ENCODE measurements around the gene TOLLIP.

Gene TOLLIP

DNA sequence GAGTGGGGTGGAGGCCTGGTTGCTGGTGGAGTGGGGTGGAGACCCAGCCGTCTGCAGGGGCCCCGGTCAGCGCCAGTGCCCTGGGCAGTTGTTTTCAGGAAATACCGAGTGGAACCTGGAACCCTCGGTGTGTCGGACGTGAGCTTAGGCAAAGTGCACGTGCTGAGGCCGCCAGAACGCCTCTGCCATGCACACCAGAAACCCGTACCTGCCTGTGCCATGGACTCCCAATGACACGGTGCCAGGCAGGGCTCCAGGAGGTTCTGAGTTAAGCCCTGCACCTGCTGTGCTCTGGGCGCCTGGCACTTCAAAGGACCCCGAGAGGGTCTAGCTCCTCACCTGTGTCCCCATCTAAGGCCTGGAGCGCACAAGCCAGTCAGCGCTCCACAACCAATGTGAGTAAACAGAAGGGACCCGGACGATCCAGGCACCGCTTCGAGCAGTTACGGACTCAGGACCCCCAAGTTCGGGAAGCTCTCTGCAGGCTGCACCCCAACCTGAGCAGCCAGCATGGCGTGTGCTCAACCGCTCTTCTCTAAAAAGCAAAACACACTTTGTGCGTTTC lies 12.3 kb downstream of the TOLLIP start:
- Histone ChIP-seq H3K4me3 (ENCODE audit: control insufficient read depth in 1 of 7, extremely low read depth in 1 of 7, insufficient read depth in 4 of 7, low read depth in 2 of 7, low read length in 6 of 7) (no peak overlapping the region), H3K4me1 (ENCODE audit: control extremely low read depth in 1 of 4, control insufficient read depth in 4 of 4, insufficient read depth in 4 of 4, low read length in 3 of 4) (peaks cover 0 to 35% (median 24%) of the 10 kb centered on the region in 4 experiments), H3K36me3 (ENCODE audit: control insufficient read depth in 4 of 4, insufficient read depth in 4 of 4, low read length in 3 of 4) (peaks cover 2 to 50% (median 20%) of the 10 kb centered on the region in 4 experiments), H3K27ac (ENCODE audit: insufficient read depth in 1 of 2, low read depth in 1 of 2, low read length in 2 of 2, poor library complexity in 1 of 2, severe bottlenecking in 2 of 2) (peak overlapping the region in 1 of 2 experiments; percentile 56), H3K27me3 (replicated peaks in 2 of 5; ENCODE audit: control insufficient read depth in 4 of 5, insufficient read depth in 5 of 5, low read length in 4 of 5) (no peaks in the 10 kb centered on the region), H3K9me3 (ENCODE audit: control extremely low read depth in 1 of 5, control insufficient read depth in 4 of 5, insufficient read depth in 2 of 5, low read depth in 1 of 5, low read length in 4 of 5) (no peaks in the 10 kb centered on the region)
- 96% methylated on average over 25 of the region's 25 CpGs for WGBS (ENCODE audit: insufficient coverage)
- POLR2A ChIA-PET: interaction anchor here (0.8 kb wide), 2 partner anchors 12 to 32 kb away, joined by 3 to 4 read pairs; partner anchors contain the start of gene TOLLIP
- DNase-seq: no peak
- CTCF ChIA-PET: interaction anchor here (0.9 to 1.0 kb wide), 2 partner anchors 11 to 220 kb away, joined by 3 to 4 read pairs; no protein-coding TSS in a partner anchor

DNA sequence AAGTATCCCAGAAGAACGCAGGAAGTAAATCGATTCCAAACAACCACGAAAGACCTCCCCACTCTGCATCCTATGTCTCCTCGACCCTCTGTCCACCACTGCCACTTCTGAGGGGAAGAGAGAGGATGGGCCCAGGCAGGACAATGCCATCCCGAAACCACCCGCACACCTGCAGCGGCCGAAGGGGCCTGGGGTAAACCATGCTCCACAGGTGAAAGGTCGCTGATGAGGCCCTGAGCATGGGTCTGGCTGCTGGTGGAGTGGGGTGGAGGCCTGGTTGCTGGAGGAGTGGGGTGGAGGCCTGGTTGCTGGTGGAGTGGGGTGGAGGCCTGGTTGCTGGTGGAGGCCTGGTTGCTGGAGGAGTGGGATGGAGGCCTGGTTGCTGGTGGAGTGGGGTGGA lies 13.1 kb downstream of the TOLLIP start:
- H3K9me3 ChIP-seq (ENCODE audit: control extremely low read depth in 1 of 5, control insufficient read depth in 4 of 5, insufficient read depth in 2 of 5, low read depth in 1 of 5, low read length in 4 of 5): no peaks in the 10 kb centered on the region
- WGBS (ENCODE audit: insufficient coverage): 97% methylated on average over 7 of the region's 9 CpGs
- CTCF ChIA-PET: no interaction called here
- no peak overlapping the region for H3K27ac ChIP-seq (ENCODE audit: insufficient read depth in 1 of 2, low read depth in 1 of 2, low read length in 2 of 2, poor library complexity in 1 of 2, severe bottlenecking in 2 of 2)
- no peaks in the 10 kb centered on the region for H3K27me3 ChIP-seq (replicated peaks in 2 of 5; ENCODE audit: control insufficient read depth in 4 of 5, insufficient read depth in 5 of 5, low read length in 4 of 5)
- no peak overlapping the region for H3K4me3 ChIP-seq (ENCODE audit: control insufficient read depth in 1 of 7, extremely low read depth in 1 of 7, insufficient read depth in 4 of 7, low read depth in 2 of 7, low read length in 6 of 7)
- no peak for DNase-seq
- peaks cover 0 to 31% (median 21%) of the 10 kb centered on the region in 4 experiments for H3K4me1 ChIP-seq (ENCODE audit: control extremely low read depth in 1 of 4, control insufficient read depth in 4 of 4, insufficient read depth in 4 of 4, low read length in 3 of 4)
- peaks cover 2 to 50% (median 21%) of the 10 kb centered on the region in 4 experiments for H3K36me3 ChIP-seq (ENCODE audit: control insufficient read depth in 4 of 4, insufficient read depth in 4 of 4, low read length in 3 of 4)
- POLR2A ChIA-PET: no interaction called here

GRCh38 chr11:1295591-1295990 lies 13.8 kb downstream of the TOLLIP start:
- 96% methylated on average over 23 of the region's 23 CpGs for WGBS (ENCODE audit: insufficient coverage)
- POLR2A ChIA-PET: no interaction called here

GRCh38 chr11:1295086-1295485 lies 14.3 kb downstream of the TOLLIP start:
- WGBS (ENCODE audit: insufficient coverage): 81% methylated on average over 12 of the region's 22 CpGs
- no peak for DNase-seq
- Histone ChIP-seq H3K4me1 (ENCODE audit: control extremely low read depth in 1 of 4, control insufficient read depth in 4 of 4, insufficient read depth in 4 of 4, low read length in 3 of 4) (peaks cover 0 to 31% (median 21%) of the 10 kb centered on the region in 4 experiments), H3K4me3 (ENCODE audit: control insufficient read depth in 1 of 7, extremely low read depth in 1 of 7, insufficient read depth in 4 of 7, low read depth in 2 of 7, low read length in 6 of 7) (no peak overlapping the region), H3K27ac (ENCODE audit: insufficient read depth in 1 of 2, low read depth in 1 of 2, low read length in 2 of 2, poor library complexity in 1 of 2, severe bottlenecking in 2 of 2) (no peak overlapping the region), H3K27me3 (replicated peaks in 2 of 5; ENCODE audit: control insufficient read depth in 4 of 5, insufficient read depth in 5 of 5, low read length in 4 of 5) (no peaks in the 10 kb centered on the region), H3K9me3 (ENCODE audit: control extremely low read depth in 1 of 5, control insufficient read depth in 4 of 5, insufficient read depth in 2 of 5, low read depth in 1 of 5, low read length in 4 of 5) (no peaks in the 10 kb centered on the region), H3K36me3 (ENCODE audit: control insufficient read depth in 4 of 4, insufficient read depth in 4 of 4, low read length in 3 of 4) (peaks cover 2 to 61% (median 29%) of the 10 kb centered on the region in 4 experiments)
- CTCF ChIA-PET: no interaction called here
- POLR2A ChIA-PET: no interaction called here

More at GRCh38 chr11:1295591-1295990, 13.8 kb downstream of the TOLLIP start:
- Histone ChIP-seq H3K4me1 (ENCODE audit: control extremely low read depth in 1 of 4, control insufficient read depth in 4 of 4, insufficient read depth in 4 of 4, low read length in 3 of 4) (peaks cover 0 to 31% (median 21%) of the 10 kb centered on the region in 4 experiments), H3K27ac (ENCODE audit: insufficient read depth in 1 of 2, low read depth in 1 of 2, low read length in 2 of 2, poor library complexity in 1 of 2, severe bottlenecking in 2 of 2) (no peak overlapping the region), H3K36me3 (ENCODE audit: control insufficient read depth in 4 of 4, insufficient read depth in 4 of 4, low read length in 3 of 4) (peaks cover 2 to 57% (median 24%) of the 10 kb centered on the region in 4 experiments), H3K9me3 (ENCODE audit: control extremely low read depth in 1 of 5, control insufficient read depth in 4 of 5, insufficient read depth in 2 of 5, low read depth in 1 of 5, low read length in 4 of 5) (no peaks in the 10 kb centered on the region), H3K27me3 (replicated peaks in 2 of 5; ENCODE audit: control insufficient read depth in 4 of 5, insufficient read depth in 5 of 5, low read length in 4 of 5) (no peaks in the 10 kb centered on the region), H3K4me3 (ENCODE audit: control insufficient read depth in 1 of 7, extremely low read depth in 1 of 7, insufficient read depth in 4 of 7, low read depth in 2 of 7, low read length in 6 of 7) (no peak overlapping the region)
- no peak for DNase-seq
- CTCF ChIA-PET: no interaction called here

GRCh38 chr11:1293619-1294015 lies 15.8 kb downstream of the TOLLIP start:
- Histone ChIP-seq H3K4me1 (ENCODE audit: control extremely low read depth in 1 of 4, control insufficient read depth in 4 of 4, insufficient read depth in 4 of 4, low read length in 3 of 4) (peaks cover 0 to 20% (median 12%) of the 10 kb centered on the region in 4 experiments), H3K4me3 (ENCODE audit: control insufficient read depth in 1 of 7, extremely low read depth in 1 of 7, insufficient read depth in 4 of 7, low read depth in 2 of 7, low read length in 6 of 7) (no peak overlapping the region), H3K9me3 (ENCODE audit: control extremely low read depth in 1 of 5, control insufficient read depth in 4 of 5, insufficient read depth in 2 of 5, low read depth in 1 of 5, low read length in 4 of 5) (no peaks in the 10 kb centered on the region), H3K27me3 (replicated peaks in 2 of 5; ENCODE audit: control insufficient read depth in 4 of 5, insufficient read depth in 5 of 5, low read length in 4 of 5) (no peaks in the 10 kb centered on the region), H3K27ac (ENCODE audit: insufficient read depth in 1 of 2, low read depth in 1 of 2, low read length in 2 of 2, poor library complexity in 1 of 2, severe bottlenecking in 2 of 2) (no peak overlapping the region), H3K36me3 (ENCODE audit: control insufficient read depth in 4 of 4, insufficient read depth in 4 of 4, low read length in 3 of 4) (peaks cover 3 to 73% (median 39%) of the 10 kb centered on the region in 4 experiments)
- DNase-seq: peak in 2 of 3 donors; percentile 59 to 60
- ChIA-PET POLR2A (no interaction called here), CTCF (interaction anchor here (1.0 to 1.3 kb wide), 6 partner anchors 17 to 225 kb away, joined by 3 to 14 read pairs (median 3); no protein-coding TSS in a partner anchor)
- 91% methylated on average over 13 of the region's 13 CpGs for WGBS (ENCODE audit: insufficient coverage)

DNA sequence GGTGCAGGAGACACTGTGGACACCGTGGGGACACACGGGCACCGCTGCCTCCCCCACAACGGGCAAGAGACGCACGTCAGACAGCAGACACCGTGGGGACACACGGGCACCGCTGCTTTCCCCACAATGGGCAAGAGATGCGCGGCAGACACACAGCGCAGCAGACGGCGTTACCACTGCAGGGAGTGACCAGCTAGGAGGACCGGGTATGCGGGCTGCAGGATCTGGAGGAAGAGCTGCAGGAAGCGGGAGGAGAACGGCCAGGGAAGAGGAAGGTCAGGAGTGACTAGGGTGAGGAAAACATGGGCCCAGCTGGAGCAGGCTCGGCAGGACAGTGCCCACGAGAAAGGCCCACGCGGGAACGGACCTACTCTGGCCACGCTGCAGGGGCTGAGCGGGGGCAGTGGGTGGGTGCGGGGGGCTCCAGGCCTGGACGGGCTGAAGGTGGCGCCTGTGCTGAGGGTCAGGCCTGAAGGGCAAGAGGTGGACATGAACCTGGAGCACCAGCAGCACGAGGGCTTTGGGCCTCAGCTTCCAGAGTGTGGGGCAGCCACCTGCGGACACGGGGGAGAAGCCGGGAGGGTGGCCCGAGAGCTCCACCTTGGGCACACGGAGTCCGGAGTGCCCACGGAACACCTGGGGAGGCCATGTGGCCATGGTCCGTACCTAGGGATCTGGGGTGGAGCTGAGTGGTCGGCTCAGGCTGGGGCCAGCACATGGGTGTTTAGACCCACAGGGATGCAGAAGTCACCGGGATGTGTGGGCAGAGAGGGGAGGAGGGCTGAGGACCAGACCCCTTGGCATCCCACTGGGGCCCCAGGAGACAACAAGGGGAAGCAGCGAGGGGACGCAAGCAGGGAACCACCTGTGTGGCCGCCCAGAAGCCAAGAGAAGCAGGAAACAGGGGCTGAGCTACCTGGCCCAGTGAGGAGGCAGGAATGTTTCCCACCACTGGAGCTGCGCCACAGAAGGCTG lies 16.5 kb downstream of the TOLLIP start:
- CTCF ChIA-PET: interaction anchor here (0.9 to 1.3 kb wide), 7 partner anchors 18 to 226 kb away, joined by 3 to 14 read pairs (median 3); no protein-coding TSS in a partner anchor
- no peak overlapping the region for H3K4me3 ChIP-seq (ENCODE audit: control insufficient read depth in 1 of 7, extremely low read depth in 1 of 7, insufficient read depth in 4 of 7, low read depth in 2 of 7, low read length in 6 of 7)
- peaks cover 0 to 13% (median 6%) of the 10 kb centered on the region in 4 experiments for H3K4me1 ChIP-seq (ENCODE audit: control extremely low read depth in 1 of 4, control insufficient read depth in 4 of 4, insufficient read depth in 4 of 4, low read length in 3 of 4)
- H3K27ac ChIP-seq (ENCODE audit: insufficient read depth in 1 of 2, low read depth in 1 of 2, low read length in 2 of 2, poor library complexity in 1 of 2, severe bottlenecking in 2 of 2): no peak overlapping the region
- DNase-seq: no peak
- H3K36me3 ChIP-seq (ENCODE audit: control insufficient read depth in 4 of 4, insufficient read depth in 4 of 4, low read length in 3 of 4): peaks cover 5 to 77% (median 44%) of the 10 kb centered on the region in 4 experiments
- WGBS (ENCODE audit: insufficient coverage): 97% methylated on average over 42 of the region's 43 CpGs
- H3K9me3 ChIP-seq (ENCODE audit: control extremely low read depth in 1 of 5, control insufficient read depth in 4 of 5, insufficient read depth in 2 of 5, low read depth in 1 of 5, low read length in 4 of 5): peaks cover 0 to 4% (median 0%) of the 10 kb centered on the region in 5 experiments
- POLR2A ChIA-PET: no interaction called here
- H3K27me3 ChIP-seq (replicated peaks in 2 of 5; ENCODE audit: control insufficient read depth in 4 of 5, insufficient read depth in 5 of 5, low read length in 4 of 5): no peaks in the 10 kb centered on the region
